OCI-M2 (cell line): ENCODE results near the gene PRAMEF13.
"Not testable (repeated sequence)": the region's sequence is repeated elsewhere in the genome, so short reads cannot be mapped to it uniquely, and the experiment has no call there.

ENCODE experiments used
- DNase-seq: peaks from one replicate; lab custom pipeline; 2025; ENCODE audit not compliant: unreplicated experiment; lab: John Stamatoyannopoulos, UW

PRAMEF13 gene

DNA sequence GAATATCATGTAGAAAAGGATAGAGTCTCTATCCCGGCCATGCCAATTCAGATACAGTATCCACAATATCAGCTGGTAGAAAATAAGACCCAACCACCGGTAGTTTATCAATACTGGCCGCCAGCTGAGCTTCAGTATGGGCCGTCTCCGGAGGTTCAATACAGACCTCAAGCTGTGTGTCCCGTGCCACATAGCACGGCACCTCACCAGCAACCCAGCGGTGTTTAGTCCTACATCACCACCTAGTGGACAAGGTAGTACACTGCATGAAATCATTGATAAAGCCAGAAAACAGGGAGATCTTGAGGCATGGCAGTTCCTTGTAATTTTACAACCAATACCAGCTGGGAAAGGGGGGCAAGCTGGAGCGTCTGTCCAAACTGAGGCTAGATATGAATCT, 7.5 kb upstream of the PRAMEF13 start:
- not testable (repeated sequence) for DNase-seq

DNA sequence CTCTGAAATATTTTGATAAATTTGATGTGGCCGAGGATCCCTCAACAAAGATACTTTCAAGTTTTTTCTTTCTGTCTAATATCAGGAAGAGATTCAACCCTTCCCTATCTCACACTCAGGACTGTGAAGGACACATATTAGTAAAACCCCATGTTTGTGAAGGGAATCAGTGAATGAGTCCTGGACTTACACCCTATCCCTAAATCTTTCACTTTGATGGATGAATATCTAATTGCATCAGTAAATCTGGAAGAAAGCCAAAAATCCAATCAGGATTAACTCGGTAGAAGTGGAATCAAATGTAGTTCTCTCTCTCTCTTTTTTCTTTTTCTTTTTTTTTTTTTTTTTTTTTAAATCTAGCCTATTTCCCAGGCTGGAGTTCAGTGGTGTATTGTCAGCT, 29.7 kb downstream of the PRAMEF13 start, which contains the start of gene PRAMEF9:
PRAMEF9 (plus strand) TSS at position 301 of the 400 bp plus-strand sequence. CDS start 3,433 bp downstream, outside the sequence.
- DNase-seq = not testable (repeated sequence)

DNA sequence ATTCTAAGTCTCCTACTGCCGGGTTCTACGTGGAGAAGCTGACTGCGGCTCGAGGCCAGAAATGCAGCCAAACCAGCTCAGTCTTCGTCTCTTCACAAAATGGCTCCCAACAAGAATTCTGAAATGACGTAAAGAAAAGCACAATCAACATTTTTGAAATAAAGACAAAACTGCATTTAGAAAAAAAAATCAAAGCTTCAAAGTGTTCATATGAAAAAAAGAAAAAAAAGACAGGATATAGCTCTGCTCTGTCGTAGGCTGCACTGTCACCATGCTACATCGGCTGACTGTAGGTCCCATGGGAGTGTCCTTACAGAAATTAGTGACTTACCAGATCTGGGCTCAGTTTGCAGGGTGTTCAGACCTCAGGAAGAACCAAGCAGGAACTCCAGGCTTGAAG, 35.7 kb downstream of the PRAMEF13 start, which contains the start of gene HNRNPCL4:
HNRNPCL4 (minus strand) TSS at position 101 of the 400 bp plus-strand sequence. CDS start 164 bp downstream, outside the sequence.
- DNase-seq = not testable (repeated sequence)

DNA sequence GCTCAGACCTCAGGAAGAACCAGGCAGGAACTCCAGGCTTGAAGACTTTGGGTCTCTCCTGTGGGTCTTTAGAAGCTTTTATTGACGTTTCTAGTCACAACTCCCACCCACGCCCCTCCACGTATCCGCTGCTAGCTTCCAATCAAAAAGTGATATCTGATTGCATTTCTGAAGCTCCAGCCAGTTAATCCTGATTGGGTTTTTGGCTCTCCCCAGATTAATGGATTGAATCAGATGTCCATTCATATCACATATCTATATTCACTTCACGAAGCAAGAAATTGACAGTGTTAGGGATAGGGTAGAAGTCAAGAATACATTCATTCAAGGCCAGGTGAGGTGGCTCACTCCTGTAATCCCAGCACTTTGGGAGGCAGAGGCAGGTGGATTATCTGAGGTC, 45.3 kb downstream of the PRAMEF13 start, which contains the start of gene PRAMEF26:
PRAMEF26 (minus strand) TSS at position 101 of the 400 bp plus-strand sequence. CDS start 2,914 bp downstream, outside the sequence.
- not testable (repeated sequence) for DNase-seq
